Fibroblast of lung (primary cell): ENCODE data around the gene PKP1. TPM values are rescaled to one million over a fixed set of nuclear protein-coding genes. Genes with fewer than 3 reads are reported as not detected.

Source experiments
- DNase-seq, 2 donors: peaks; one replicate each; pipeline versions ENCODE4 v3.0.0 to v3.0.0-alpha.2; 2010; ENCODE audit warnings: low read depth in 2 of 2
- H2AFZ ChIP-seq: 2 replicates; pipeline ENCODE4 v1.5.1; 2012; ENCODE audit warnings: low read length, control low read depth, inconsistent platforms
- H3K27ac ChIP-seq: 2 replicates; pipeline ENCODE4 v1.5.1; 2011; ENCODE audit warnings: low read length, control low read depth; ENCODE audit not compliant: insufficient read depth
- H3K27me3 ChIP-seq: 2 replicates; pipeline ENCODE4 v1.5.1; 2011; ENCODE audit warnings: mild to moderate bottlenecking, low read length; ENCODE audit not compliant: control insufficient read depth, insufficient read depth
- H3K36me3 ChIP-seq: 2 replicates; pipeline ENCODE4 v1.5.1; 2011; ENCODE audit warnings: low read length; ENCODE audit not compliant: control insufficient read depth, insufficient read depth
- H3K4me1 ChIP-seq: 2 replicates; pipeline ENCODE4 v1.5.1; 2011; ENCODE audit warnings: low read length; ENCODE audit not compliant: control insufficient read depth, insufficient read depth; ENCODE audit errors: extremely low read depth
- H3K4me2 ChIP-seq: 2 replicates; pipeline ENCODE4 v1.5.1; 2011; ENCODE audit warnings: low read length, control low read depth; ENCODE audit not compliant: insufficient read depth; ENCODE audit errors: extremely low read depth
- H3K4me3 ChIP-seq, 4 experiments: fragments of 200-600 bp in 1 of 4; sonication (generic) in 1 of 4; replicated peaks in 1 of 4; 2 replicates each; pipeline ENCODE4 v1.5.1; 2011 to 2016; ENCODE audit warnings: low read length in 4 of 4, low read depth in 3 of 4, mild to moderate bottlenecking in 3 of 4, control low read depth in 2 of 4, inconsistent platforms in 1 of 4, mixed read lengths in 1 of 4; ENCODE audit not compliant: insufficient read depth in 1 of 4; ENCODE audit errors: control extremely low read depth in 1 of 4
- H3K79me2 ChIP-seq: 2 replicates; pipeline ENCODE4 v1.5.1; 2012; ENCODE audit warnings: mild to moderate bottlenecking, low read length, inconsistent platforms; ENCODE audit not compliant: control insufficient read depth, insufficient read depth
- H3K9ac ChIP-seq: 2 replicates; pipeline ENCODE4 v1.5.1; 2011; ENCODE audit warnings: mild to moderate bottlenecking, low read length, control low read depth; ENCODE audit not compliant: insufficient read depth
- H3K9me3 ChIP-seq: 2 replicates; pipeline ENCODE4 v1.5.1; 2012; ENCODE audit warnings: low read depth, low read length; ENCODE audit not compliant: control insufficient read depth, insufficient read depth
- H4K20me1 ChIP-seq: 2 replicates; pipeline ENCODE4 v1.5.1; 2011; ENCODE audit warnings: low read length; ENCODE audit not compliant: control insufficient read depth, insufficient read depth; ENCODE audit errors: extremely low read depth
- CTCF ChIP-seq, 2 donors: IDR thresholded peaks in 1 of 2; conservative IDR thresholded peaks in 1 of 2; 1 replicate in 1 of 2; 2 replicates in 1 of 2; pipeline ENCODE4 v1.5.1; 2011 to 2012; ENCODE audit warnings: low read length in 2 of 2, control low read depth in 1 of 2, inconsistent platforms in 1 of 2, low read depth in 1 of 2, mild to moderate bottlenecking in 1 of 2
- EZH2 ChIP-seq: IDR thresholded peaks from 2 replicates; pipeline ENCODE4 v1.5.1; 2012; ENCODE audit warnings: low read length, control low read depth, mild to moderate bottlenecking; ENCODE audit errors: missing control alignments
- polyA plus RNA-seq, 2 donors: library from polyadenylated mRNA; depleted of rRNA in 1 of 2; stranded (reverse) in 1 of 2; unstranded in 1 of 2; fragments of >200 nt; gene quantifications; 2 replicates each; pipeline ENCODE4 v1.2.1, GENCODE V29; 2011 to 2012; ENCODE audit warnings: missing spikeins in 1 of 2
- total RNA-seq: library from RNA; depleted of rRNA; stranded (reverse); fragments of >200 nt; gene quantifications from 2 replicates; pipeline ENCODE4 v1.2.1, GENCODE V29; 2014

Gene PKP1
- total and polyA plus RNA-seq, 2 donors (not counting 1 experiment from before 2014, with no cell fraction given): under 0.01 to 0.08 TPM

DNA sequence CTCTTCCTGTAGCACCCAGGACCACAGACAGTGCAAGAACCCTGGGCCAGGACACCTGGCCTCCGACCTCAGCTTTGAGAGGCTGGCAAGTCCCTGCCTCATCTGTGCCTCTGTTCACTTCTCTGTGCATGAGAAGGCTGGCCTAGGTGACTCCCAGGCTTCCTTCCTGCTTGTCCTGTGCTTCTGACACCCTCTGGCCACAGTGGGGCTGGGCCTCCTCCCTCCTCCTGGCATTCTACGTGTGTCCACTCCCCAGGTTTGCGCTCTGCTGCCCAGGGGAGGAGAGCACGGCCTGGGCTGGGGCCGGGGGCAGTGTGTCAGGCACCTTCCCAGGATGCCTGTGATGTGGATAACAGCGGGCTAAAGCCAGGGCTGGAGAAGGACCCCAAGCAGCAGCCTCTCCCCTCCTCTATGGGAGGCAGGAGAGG, 30.3 kb upstream of the PKP1 start:
- no peaks in the 10 kb centered on the region for H3K4me1 ChIP-seq
- no peak overlapping the region for H2AFZ ChIP-seq
- no peak for DNase-seq
- no peak overlapping the region for H3K4me2 ChIP-seq
- no peak overlapping the region for H3K27ac ChIP-seq
- no peak for TF ChIP-seq EZH2
- no peak for TF ChIP-seq CTCF (conservative IDR thresholded peaks at IDR 0.05 in 1 of 2, IDR thresholded peaks at IDR 0.05 in 1 of 2; ENCODE audit: low read depth in 1 of 2, low read length in 2 of 2)
- H3K9ac ChIP-seq: no peak overlapping the region
- H3K36me3 ChIP-seq: no peaks in the 10 kb centered on the region
- no peak overlapping the region for H3K4me3 ChIP-seq
- H3K27me3 ChIP-seq: peaks cover 3% of the 10 kb centered on the region
- no peaks in the 10 kb centered on the region for H3K79me2 ChIP-seq
- H4K20me1 ChIP-seq: no peaks in the 10 kb centered on the region
- no peaks in the 10 kb centered on the region for H3K9me3 ChIP-seq

- H3K9me3 ChIP-seq: no peaks in the 10 kb centered on the region
- H3K36me3 ChIP-seq: no peaks in the 10 kb centered on the region
- TF ChIP-seq EZH2 (no peak), CTCF (conservative IDR thresholded peaks at IDR 0.05 in 1 of 2, IDR thresholded peaks at IDR 0.05 in 1 of 2; ENCODE audit: low read depth in 1 of 2, low read length in 2 of 2) (no peak)
- no peaks in the 10 kb centered on the region for H3K4me1 ChIP-seq
- peaks cover 3% of the 10 kb centered on the region for H3K27me3 ChIP-seq
- no peaks in the 10 kb centered on the region for H4K20me1 ChIP-seq
- H3K9ac ChIP-seq: no peak overlapping the region
- H3K27ac ChIP-seq: no peak overlapping the region
- H3K4me2 ChIP-seq: no peak overlapping the region
- H3K79me2 ChIP-seq: no peaks in the 10 kb centered on the region
- no peak overlapping the region for H2AFZ ChIP-seq
- no peak overlapping the region for H3K4me3 ChIP-seq
- DNase-seq: no peak
Measured at GRCh38 chr1:201253411-201253810, 29.9 kb upstream of the PKP1 start.

GRCh38 chr1:201253906-201254624, 29.2 kb upstream of the PKP1 start:
- no peak for DNase-seq
- Histone ChIP-seq H3K36me3 (no peaks in the 10 kb centered on the region), H3K27ac (no peak overlapping the region), H3K9ac (no peak overlapping the region), H4K20me1 (no peaks in the 10 kb centered on the region), H3K79me2 (no peaks in the 10 kb centered on the region), H2AFZ (no peak overlapping the region), H3K4me2 (no peak overlapping the region), H3K4me3 (no peak overlapping the region), H3K27me3 (peaks cover 3% of the 10 kb centered on the region), H3K9me3 (no peaks in the 10 kb centered on the region), H3K4me1 (no peaks in the 10 kb centered on the region)
- TF ChIP-seq CTCF (conservative IDR thresholded peaks at IDR 0.05 in 1 of 2, IDR thresholded peaks at IDR 0.05 in 1 of 2; ENCODE audit: low read depth in 1 of 2, low read length in 2 of 2) (no peak), EZH2 (no peak)
